Astrocyte (in vitro differentiated cells and primary cell): ENCODE measurements around the gene ACTN4.

Experiments used
- CTCF ChIP-seq: IDR thresholded peaks from 2 replicates; pipeline ENCODE4 v1.5.1; 2011; ENCODE audit warnings: low read depth, mild to moderate bottlenecking, inconsistent platforms, low read length, moderate library complexity; ENCODE audit not compliant: insufficient read depth
- EZH2 ChIP-seq: IDR thresholded peaks from 2 replicates; pipeline ENCODE4 v1.6.1; 2012; ENCODE audit warnings: mild to moderate bottlenecking, low read length, inconsistent platforms; ENCODE audit not compliant: insufficient read depth

GRCh38 chr19:38705197-38706019 lies 58.0 kb downstream of the ACTN4 start:
- TF ChIP-seq CTCF (no peak), EZH2 (no peak)
